ENCODE results near the gene REG1A.

DNA sequence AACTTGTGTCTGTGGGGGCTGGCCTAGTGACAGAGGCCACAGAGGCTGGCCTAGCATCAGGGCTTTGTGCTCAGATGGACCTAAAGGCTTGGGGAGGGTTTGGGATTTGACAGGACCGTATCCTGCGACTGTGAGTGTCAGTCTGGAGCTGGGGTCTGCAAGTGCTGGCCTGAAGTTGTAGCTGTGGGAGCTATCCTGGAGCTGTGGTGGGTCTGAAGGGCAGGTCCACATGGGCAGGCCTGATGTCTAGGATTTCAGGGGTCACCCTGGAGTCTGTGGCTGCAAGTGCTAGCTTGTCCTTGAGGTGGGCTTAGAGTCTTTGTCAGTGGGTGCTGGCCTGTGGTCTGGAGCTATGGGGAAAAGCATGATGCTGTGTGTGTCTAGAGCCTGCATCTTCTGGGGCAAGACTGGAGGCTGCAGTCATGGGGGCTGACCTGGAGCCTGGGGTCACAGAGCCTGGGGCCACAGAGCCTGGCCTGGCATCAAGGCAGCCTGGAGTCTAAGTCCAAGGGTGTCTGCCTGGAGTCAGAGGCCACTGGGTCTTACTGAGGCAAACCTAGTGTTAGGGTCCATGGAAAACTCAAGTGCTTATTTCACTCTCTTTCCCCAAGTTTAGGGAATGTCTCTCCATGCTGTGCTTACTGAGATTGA is 35.7 kb downstream of the REG1A start:
- no peak for TF ChIP-seq POLR2A (IDR thresholded peaks at IDR 0.05)
- TF ChIP-seq, protein P1, sequence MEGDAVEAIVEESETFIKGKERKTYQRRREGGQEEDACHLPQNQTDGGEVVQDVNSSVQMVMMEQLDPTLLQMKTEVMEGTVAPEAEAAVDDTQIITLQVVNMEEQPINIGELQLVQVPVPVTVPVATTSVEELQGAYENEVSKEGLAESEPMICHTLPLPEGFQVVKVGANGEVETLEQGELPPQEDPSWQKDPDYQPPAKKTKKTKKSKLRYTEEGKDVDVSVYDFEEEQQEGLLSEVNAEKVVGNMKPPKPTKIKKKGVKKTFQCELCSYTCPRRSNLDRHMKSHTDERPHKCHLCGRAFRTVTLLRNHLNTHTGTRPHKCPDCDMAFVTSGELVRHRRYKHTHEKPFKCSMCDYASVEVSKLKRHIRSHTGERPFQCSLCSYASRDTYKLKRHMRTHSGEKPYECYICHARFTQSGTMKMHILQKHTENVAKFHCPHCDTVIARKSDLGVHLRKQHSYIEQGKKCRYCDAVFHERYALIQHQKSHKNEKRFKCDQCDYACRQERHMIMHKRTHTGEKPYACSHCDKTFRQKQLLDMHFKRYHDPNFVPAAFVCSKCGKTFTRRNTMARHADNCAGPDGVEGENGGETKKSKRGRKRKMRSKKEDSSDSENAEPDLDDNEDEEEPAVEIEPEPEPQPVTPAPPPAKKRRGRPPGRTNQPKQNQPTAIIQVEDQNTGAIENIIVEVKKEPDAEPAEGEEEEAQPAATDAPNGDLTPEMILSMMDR (IDR thresholded peaks at IDR 0.05): no peak
